Left ventricle myocardium inferior (tissue), 1 donor: Measurements from ENCODE around the gene CAV1. TPM values are rescaled to one million over a fixed set of nuclear protein-coding genes. Genes with fewer than 3 reads are reported as not detected.

ENCODE experiments used
- DNase-seq: peaks from one replicate; pipeline ENCODE4 v3.0.0-alpha.2; 2020
- H3K27ac ChIP-seq: fragments of 200-600 bp; replicated peaks from 2 replicates; pipeline ENCODE4 v1.8.0; 2021
- H3K27me3 ChIP-seq: fragments of 200-600 bp; 2 replicates; pipeline ENCODE4 v1.8.0; 2021; ENCODE audit warnings: low read depth
- H3K36me3 ChIP-seq: fragments of 200-600 bp; 2 replicates; pipeline ENCODE4 v1.8.0; 2021
- H3K4me1 ChIP-seq: fragments of 200-600 bp; 2 replicates; pipeline ENCODE4 v1.8.0; 2021
- H3K4me3 ChIP-seq: fragments of 200-600 bp; 2 replicates; pipeline ENCODE4 v1.8.0; 2021; ENCODE audit warnings: mild to moderate bottlenecking, moderate library complexity
- H3K9me3 ChIP-seq: fragments of 200-600 bp; replicated peaks from 2 replicates; pipeline ENCODE4 v1.8.0; 2021
- CTCF ChIP-seq: fragments of 200-600 bp; IDR thresholded peaks from 2 replicates; pipeline ENCODE4 v1.8.0; 2021; ENCODE audit warnings: antibody characterized with exemption, mild to moderate bottlenecking, borderline replicate concordance
- intact Hi-C: fragments of 100-400 bp; cut with micrococcal nuclease; formaldehyde crosslinking; loops from one replicate; pipeline ENCODE4 v1.11.0; 2022
- total RNA-seq: library from RNA; stranded (reverse); fragmentation: NEBNext Ultra II Directional; extraction: Animal tissue kit (Norgen Biotek cat#: 25700); gene quantifications from one replicate; pipeline ENCODE4 v1.2.1, GENCODE V29; 2021
- donor health status: DM: no; HTN: yes; CAD: no; lungs with severe emphysema.

Gene CAV1
- total RNA-seq, 1 donor from 2014 or later: 266 TPM

DNA sequence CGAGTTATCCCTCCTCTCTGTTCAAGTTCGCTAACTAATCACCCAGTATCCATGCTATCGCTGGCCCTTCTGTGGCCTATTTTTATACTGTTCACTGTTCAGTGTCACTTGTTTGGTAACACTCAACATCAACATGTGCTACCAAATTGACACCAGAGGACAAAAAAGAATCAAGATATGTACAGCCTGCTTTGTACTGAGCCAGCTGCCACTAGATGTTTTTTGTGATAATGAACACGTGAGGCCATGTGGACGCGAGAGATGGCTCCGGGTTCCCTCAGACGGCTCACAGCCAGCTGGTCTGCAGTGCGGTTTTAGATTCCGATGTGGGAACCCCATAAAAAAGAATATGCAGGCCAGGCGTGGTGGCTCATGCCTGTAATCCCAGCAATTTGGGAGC, 21.2 kb downstream of the CAV1 start:
- Histone ChIP-seq H3K27me3 (no peaks in the 10 kb centered on the region), H3K9me3 (no peaks in the 10 kb centered on the region), H3K36me3 (peaks cover 44% of the 10 kb centered on the region), H3K4me1 (peaks cover 100% of the 10 kb centered on the region), H3K27ac (peak overlapping the region; percentile 84), H3K4me3 (no peak overlapping the region)
- intact Hi-C loops: no loop called here
- DNase-seq: peak; percentile 15
- no peak for TF ChIP-seq CTCF

DNA sequence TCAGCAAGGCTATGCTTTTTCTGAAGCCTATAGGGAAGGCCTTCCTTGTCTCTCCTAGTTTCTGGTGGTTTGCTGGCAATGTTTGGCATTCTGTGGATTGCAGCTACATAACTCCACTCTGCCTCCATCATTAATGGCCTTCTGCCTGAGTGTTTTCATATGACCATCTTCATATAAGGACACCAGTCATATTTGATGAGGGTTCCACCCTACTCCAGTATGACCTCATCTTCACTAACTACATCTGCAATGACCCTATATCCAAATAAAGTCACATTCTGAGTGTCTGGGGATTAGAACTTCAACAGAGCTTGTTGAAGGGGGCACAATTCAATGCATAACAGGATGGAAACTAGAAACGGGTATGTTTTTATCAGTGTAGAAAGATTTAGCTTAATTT, 22.1 kb downstream of the CAV1 start:
- Histone ChIP-seq H3K27me3 (no peaks in the 10 kb centered on the region), H3K4me3 (no peak overlapping the region), H3K36me3 (peaks cover 51% of the 10 kb centered on the region), H3K4me1 (peaks cover 100% of the 10 kb centered on the region), H3K27ac (peak overlapping the region; percentile 84), H3K9me3 (no peaks in the 10 kb centered on the region)
- intact Hi-C loops: no loop called here
- TF ChIP-seq CTCF: no peak
- no peak for DNase-seq

DNA sequence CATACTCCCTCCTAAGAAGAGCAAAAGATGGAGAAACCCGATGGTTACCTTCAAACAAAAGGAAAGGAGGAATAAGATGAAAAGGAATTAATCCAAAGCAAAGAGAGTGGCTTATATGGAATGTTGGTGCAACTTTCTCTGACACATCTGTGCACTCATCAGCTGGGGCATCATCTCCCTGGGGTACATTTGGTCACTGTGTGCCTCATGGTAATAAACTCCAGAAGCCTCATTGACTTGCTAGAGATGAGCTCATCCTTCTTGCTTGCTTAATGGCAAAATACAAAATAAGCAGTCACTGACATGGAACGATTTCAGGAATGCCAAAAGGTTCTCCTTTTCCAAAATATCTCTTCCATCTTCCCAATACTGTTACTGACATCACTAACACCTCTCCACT, 22.5 kb downstream of the CAV1 start:
- peaks cover 100% of the 10 kb centered on the region for H3K4me1 ChIP-seq

GRCh38 chr7:116548506-116548905, 23.7 kb downstream of the CAV1 start:
- Histone ChIP-seq H3K27me3 (no peaks in the 10 kb centered on the region), H3K4me1 (peaks cover 100% of the 10 kb centered on the region), H3K27ac (peak overlapping the region; percentile 84), H3K4me3 (no peak overlapping the region), H3K9me3 (no peaks in the 10 kb centered on the region), H3K36me3 (peaks cover 62% of the 10 kb centered on the region)
- intact Hi-C loops: no loop called here
- no peak for TF ChIP-seq CTCF
- no peak for DNase-seq

More for the DNA sequence above, 22.5 kb downstream of the CAV1 start:
- Histone ChIP-seq H3K9me3 (no peaks in the 10 kb centered on the region), H3K27me3 (no peaks in the 10 kb centered on the region), H3K4me3 (no peak overlapping the region), H3K36me3 (peaks cover 55% of the 10 kb centered on the region), H3K27ac (peak overlapping the region; percentile 84)
- intact Hi-C loops: no loop called here
- no peak for TF ChIP-seq CTCF
- DNase-seq: no peak

GRCh38 chr7:116549370-116549769, 24.5 kb downstream of the CAV1 start:
- H3K36me3 ChIP-seq: peaks cover 65% of the 10 kb centered on the region
- peaks cover 100% of the 10 kb centered on the region for H3K4me1 ChIP-seq
- intact Hi-C loops: no loop called here

More at GRCh38 chr7:116549370-116549769, 24.5 kb downstream of the CAV1 start:
- no peak for TF ChIP-seq CTCF
- Histone ChIP-seq H3K27ac (peak overlapping the region; percentile 84), H3K9me3 (no peaks in the 10 kb centered on the region), H3K27me3 (no peaks in the 10 kb centered on the region), H3K4me3 (no peak overlapping the region)
- no peak for DNase-seq
